Activated T-helper 9 cell treated with anti-CD3 and anti-CD28 coated beads, Interleukin-2, amount 50 U/mL, for 16 hours (primary cell): ENCODE results near the gene ZER1.

Experiments
- DNase-seq: peaks from one replicate; pipeline ENCODE4 v3.0.0-alpha.2; 2020; ENCODE audit warnings: low read depth

Gene ZER1

GRCh38 chr9:128733256-128733655 is 38.5 kb downstream of the ZER1 start:
- no peak for DNase-seq

- DNase-seq, result no peak
Observed at GRCh38 chr9:128732576-128732975, 39.2 kb downstream of the ZER1 start.

GRCh38 chr9:128731691-128732090 is 40.0 kb downstream of the ZER1 start:
- DNase-seq, result no peak

GRCh38 chr9:128731093-128731492 is 40.6 kb downstream of the ZER1 start:
- DNase-seq, result no peak

GRCh38 chr9:128729766-128730517 is 41.8 kb downstream of the ZER1 start:
- DNase-seq, result no peak

GRCh38 chr9:128729302-128729701 is 42.4 kb downstream of the ZER1 start:
- no peak for DNase-seq

GRCh38 chr9:128728298-128728697 is 43.4 kb downstream of the ZER1 start:
- no peak for DNase-seq

GRCh38 chr9:128727640-128728248 is 44.0 kb downstream of the ZER1 start:
- no peak for DNase-seq

- peak; percentile 25 for DNase-seq
Observed at GRCh38 chr9:128724744-128725211, 46.9 kb downstream of the ZER1 start.

GRCh38 chr9:128723866-128724743 is 47.6 kb downstream of the ZER1 start, which contains the start of gene ZDHHC12:
Gene ZDHHC12, minus strand, starts transcription at chr9:128724127. Its CDS starts 34 bp downstream, at chr9:128724093.
- DNase-seq, result peak; percentile 99

GRCh38 chr9:128723352-128723865 is 48.3 kb downstream of the ZER1 start:
- no peak for DNase-seq

- DNase-seq, result no peak
Observed at GRCh38 chr9:128722380-128723351, 49.1 kb downstream of the ZER1 start.

- DNase-seq, result no peak
Observed at GRCh38 chr9:128721487-128722010, 50.2 kb downstream of the ZER1 start.

- no peak for DNase-seq
Observed at GRCh38 chr9:128720841-128721486, 50.8 kb downstream of the ZER1 start.

GRCh38 chr9:128719919-128720605 is 51.7 kb downstream of the ZER1 start:
- DNase-seq, result no peak

- no peak for DNase-seq
Observed at GRCh38 chr9:128718475-128718874, 53.3 kb downstream of the ZER1 start.

GRCh38 chr9:128718047-128718446 is 53.7 kb downstream of the ZER1 start:
- DNase-seq, result no peak

GRCh38 chr9:128716581-128717254 is 55.0 kb downstream of the ZER1 start:
- DNase-seq, result no peak

- DNase-seq, result no peak
Observed at GRCh38 chr9:128715436-128715750, 56.3 kb downstream of the ZER1 start.
